ENCODE measurements around the gene CFAP20DC. TPM values are rescaled to one million over a fixed set of nuclear protein-coding genes. Genes with fewer than 3 reads are reported as not detected.

CFAP20DC gene
- total RNA-seq, 4 donors from 2014 or later: not detected

- H3K27me3 ChIP-seq: no peaks in the 10 kb centered on the region
- TF ChIP-seq, protein P1, sequence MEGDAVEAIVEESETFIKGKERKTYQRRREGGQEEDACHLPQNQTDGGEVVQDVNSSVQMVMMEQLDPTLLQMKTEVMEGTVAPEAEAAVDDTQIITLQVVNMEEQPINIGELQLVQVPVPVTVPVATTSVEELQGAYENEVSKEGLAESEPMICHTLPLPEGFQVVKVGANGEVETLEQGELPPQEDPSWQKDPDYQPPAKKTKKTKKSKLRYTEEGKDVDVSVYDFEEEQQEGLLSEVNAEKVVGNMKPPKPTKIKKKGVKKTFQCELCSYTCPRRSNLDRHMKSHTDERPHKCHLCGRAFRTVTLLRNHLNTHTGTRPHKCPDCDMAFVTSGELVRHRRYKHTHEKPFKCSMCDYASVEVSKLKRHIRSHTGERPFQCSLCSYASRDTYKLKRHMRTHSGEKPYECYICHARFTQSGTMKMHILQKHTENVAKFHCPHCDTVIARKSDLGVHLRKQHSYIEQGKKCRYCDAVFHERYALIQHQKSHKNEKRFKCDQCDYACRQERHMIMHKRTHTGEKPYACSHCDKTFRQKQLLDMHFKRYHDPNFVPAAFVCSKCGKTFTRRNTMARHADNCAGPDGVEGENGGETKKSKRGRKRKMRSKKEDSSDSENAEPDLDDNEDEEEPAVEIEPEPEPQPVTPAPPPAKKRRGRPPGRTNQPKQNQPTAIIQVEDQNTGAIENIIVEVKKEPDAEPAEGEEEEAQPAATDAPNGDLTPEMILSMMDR (IDR thresholded peaks at IDR 0.05 in 4 of 5, conservative IDR thresholded peaks at IDR 0.05 in 1 of 5): no peak
- TF ChIP-seq POLR2A (IDR thresholded peaks at IDR 0.05): no peak
- in situ Hi-C loops (cut with MboI; ENCODE audit: low sequenced_read_pairs in 4 of 4): no loop called here
- H3K4me3 ChIP-seq: no peak overlapping the region
- no peak overlapping the region for H3K27ac ChIP-seq
- H3K36me3 ChIP-seq: no peaks in the 10 kb centered on the region
- ATAC-seq (no peak), DNase-seq (no peak)
- no peaks in the 10 kb centered on the region for H3K4me1 ChIP-seq
- no peaks in the 10 kb centered on the region for H3K9me3 ChIP-seq
- intact Hi-C loops (cut with DNase I; ENCODE audit: low total_unique reads): no loop called here
Measured at GRCh38 chr3:58953288-58953687, 96.5 kb downstream of the CFAP20DC start.

DNA sequence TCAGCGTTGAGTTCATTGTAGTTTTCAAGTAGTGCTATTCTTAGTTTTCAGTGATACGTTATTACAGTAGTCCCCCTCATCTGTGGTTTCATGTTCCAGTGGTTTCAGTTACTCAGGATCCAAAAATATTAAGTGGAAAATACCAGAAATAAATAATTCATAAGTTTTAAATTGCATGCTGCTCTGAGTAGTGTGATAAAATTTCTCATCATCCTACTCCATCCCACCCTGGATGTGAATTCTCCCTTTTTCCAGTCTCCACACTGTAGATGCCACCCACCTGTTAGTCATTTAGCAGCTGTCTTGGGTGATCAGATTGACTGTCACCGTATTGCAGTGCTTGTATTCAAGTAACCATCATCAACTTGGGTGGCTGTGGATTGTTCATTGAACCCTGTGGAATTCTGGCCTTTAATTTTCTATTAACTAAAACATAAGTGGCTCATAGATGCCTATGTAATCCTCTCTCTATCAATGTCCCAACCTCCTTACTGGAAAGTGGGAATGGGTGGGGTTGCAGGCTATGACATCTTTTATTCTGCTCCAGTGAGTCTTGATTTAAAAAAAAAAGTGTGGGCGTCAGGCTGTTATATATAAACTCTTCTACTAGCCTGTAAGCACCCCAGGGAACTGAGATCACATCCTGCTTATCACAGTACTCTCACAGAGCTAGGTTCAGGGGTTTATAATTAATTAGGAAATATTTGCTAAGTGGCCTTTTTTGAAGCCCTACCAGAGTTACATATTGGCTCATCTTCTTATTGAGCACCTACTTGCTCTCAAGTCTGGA, 97.5 kb downstream of the CFAP20DC start:
- no peak for TF ChIP-seq POLR2A (IDR thresholded peaks at IDR 0.05)
- TF ChIP-seq, protein P1 (IDR thresholded peaks at IDR 0.05 in 4 of 5, conservative IDR thresholded peaks at IDR 0.05 in 1 of 5): no peak
- H3K4me3 ChIP-seq: no peak overlapping the region
- no peaks in the 10 kb centered on the region for H3K4me1 ChIP-seq
- no peaks in the 10 kb centered on the region for H3K27me3 ChIP-seq
- no peaks in the 10 kb centered on the region for H3K9me3 ChIP-seq
- no peak for ATAC-seq
- intact Hi-C loops (cut with DNase I; ENCODE audit: low total_unique reads) (no loop called here), in situ Hi-C loops (cut with MboI; ENCODE audit: low sequenced_read_pairs in 4 of 4) (no loop called here)
- H3K36me3 ChIP-seq: no peaks in the 10 kb centered on the region
- no peak overlapping the region for H3K27ac ChIP-seq
- DNase-seq: no peak

DNA sequence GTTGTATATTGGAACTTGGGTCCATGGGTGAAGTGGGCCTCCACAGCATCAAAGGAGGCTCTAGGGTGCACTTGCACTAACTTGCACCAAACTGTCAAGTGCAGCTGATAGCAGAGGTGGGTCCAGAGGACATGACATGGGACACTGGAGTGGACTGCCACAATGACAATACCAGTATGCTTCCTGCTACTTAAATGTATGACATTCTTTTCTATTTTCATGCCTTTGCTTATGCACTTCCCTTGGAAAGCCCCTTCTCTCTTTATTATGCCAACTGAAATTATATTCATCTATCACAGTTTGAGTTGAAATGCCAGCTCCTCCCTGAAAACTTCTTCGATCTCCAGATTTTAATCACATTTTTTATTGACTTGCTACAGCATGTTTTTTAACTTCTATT, 101.8 kb downstream of the CFAP20DC start:
- in situ Hi-C loops (cut with MboI; ENCODE audit: low sequenced_read_pairs in 4 of 4): no loop called here
- TF ChIP-seq, protein P1 (IDR thresholded peaks at IDR 0.05 in 4 of 5, conservative IDR thresholded peaks at IDR 0.05 in 1 of 5): no peak
- TF ChIP-seq POLR2A (IDR thresholded peaks at IDR 0.05): no peak
- intact Hi-C loops (cut with DNase I; ENCODE audit: low total_unique reads): no loop called here

GRCh38 chr3:58946875-58947274, 103.0 kb downstream of the CFAP20DC start:
- no peak for DNase-seq
- ATAC-seq: no peak
- in situ Hi-C loops (cut with MboI; ENCODE audit: low sequenced_read_pairs in 4 of 4): no loop called here

More for the DNA sequence above, 101.8 kb downstream of the CFAP20DC start:
- H3K9me3 ChIP-seq: no peaks in the 10 kb centered on the region
- no peaks in the 10 kb centered on the region for H3K36me3 ChIP-seq
- H3K27ac ChIP-seq: no peak overlapping the region
- H3K4me1 ChIP-seq: no peaks in the 10 kb centered on the region
- H3K4me3 ChIP-seq: no peak overlapping the region
- no peak for ATAC-seq
- DNase-seq: no peak
- no peaks in the 10 kb centered on the region for H3K27me3 ChIP-seq

More at GRCh38 chr3:58946875-58947274, 103.0 kb downstream of the CFAP20DC start:
- Histone ChIP-seq H3K36me3 (no peaks in the 10 kb centered on the region), H3K9me3 (no peaks in the 10 kb centered on the region), H3K27ac (no peak overlapping the region), H3K27me3 (no peaks in the 10 kb centered on the region), H3K4me1 (no peaks in the 10 kb centered on the region), H3K4me3 (no peak overlapping the region)
- no peak for TF ChIP-seq POLR2A (IDR thresholded peaks at IDR 0.05)
- TF ChIP-seq, protein P1 (IDR thresholded peaks at IDR 0.05 in 4 of 5, conservative IDR thresholded peaks at IDR 0.05 in 1 of 5): no peak
- intact Hi-C loops (cut with DNase I; ENCODE audit: low total_unique reads): no loop called here

Data from gastrocnemius medialis (tissue), 4 donors.